K562 (cell line): Measurements from ENCODE around the gene TMC6. TPM values are rescaled to one million over a fixed set of nuclear protein-coding genes. Genes with fewer than 3 reads are reported as not detected.

Experiments
- ATAC-seq: fragments of 200-7000 bp; cut with Tn5 transposase; 3 replicates; pipeline ENCODE4 v1.9.1; 2020; ENCODE audit warnings: moderate library complexity
- BruUV-seq: library from RNA; stranded (reverse); fragments of 400-500 nt; replicated peaks from 2 replicates; lab custom pipeline; 2021; lab: Mats Ljungman, UMichigan
- CTCF ChIA-PET: fragments of 300-600 bp; formaldehyde crosslinking; extraction: SDS; loops from one replicate; lab custom pipeline; 2021; ENCODE audit warnings: low intra/inter-chr PET ratio; lab: Yijun Ruan, JAX
- POLR2A ChIA-PET: fragments of 300-600, 350-650 bp; sonication (Branson Sonifier 250); formaldehyde crosslinking; extraction: SDS; loops from one replicate; lab custom pipeline; 2021; ENCODE audit warnings: antibody characterized with exemption, inconsistent platforms; lab: Yijun Ruan, JAX
- DNase-seq, 4 experiments: peaks; one replicate each; pipeline versions ENCODE4 v3.0.0 to v3.0.0-alpha.2; 2011 to 2018; ENCODE audit warnings: low spot score in 3 of 4, mixed read lengths in 3 of 4; ENCODE audit errors: extremely low read depth in 1 of 4
- FAIRE-seq: peaks from 2 replicates; lab custom pipeline; 2011; peaks lifted over from hg19 to GRCh38; lab: Jason Lieb, UNC
- H2AFZ ChIP-seq: 2 replicates; pipeline ENCODE4 v1.6.0; 2011; ENCODE audit warnings: low read depth, low read length, control low read depth, inconsistent platforms
- H3K27ac ChIP-seq: fragments of 200-600 bp; 3 replicates; pipeline ENCODE4 v1.8.0; 2011; ENCODE audit warnings: low read depth, mild to moderate bottlenecking, control low read depth, inconsistent platforms, low read length, moderate library complexity, mixed read lengths; ENCODE audit errors: extremely low read depth
- H3K27me3 ChIP-seq, 2 experiments: fragments of 300-600 bp in 1 of 2; 2 replicates in 1 of 2; 3 replicates in 1 of 2; pipeline versions ENCODE4 v1.6.0 to v1.8.0; 2011; ENCODE audit warnings: inconsistent platforms in 2 of 2, low read length in 2 of 2, mild to moderate bottlenecking in 1 of 2, mixed read lengths in 1 of 2, moderate library complexity in 1 of 2; ENCODE audit not compliant: control insufficient read depth in 2 of 2, insufficient read depth in 2 of 2
- H3K36me3 ChIP-seq: fragments of 300-600 bp; 3 replicates; pipeline ENCODE4 v1.8.0; 2011; ENCODE audit warnings: mild to moderate bottlenecking, low read length, inconsistent platforms; ENCODE audit not compliant: control insufficient read depth, insufficient read depth
- H3K4me1 ChIP-seq, 2 experiments: fragments of 200-600 bp in 1 of 2; replicated peaks in 1 of 2; 2 replicates in 1 of 2; 3 replicates in 1 of 2; pipeline versions ENCODE4 v1.5.1 to v1.8.0; 2011; ENCODE audit warnings: inconsistent platforms in 2 of 2, low read length in 2 of 2, mild to moderate bottlenecking in 1 of 2, mixed read lengths in 1 of 2, moderate library complexity in 1 of 2; ENCODE audit not compliant: control insufficient read depth in 2 of 2, insufficient read depth in 2 of 2
- H3K4me2 ChIP-seq: 2 replicates; pipeline ENCODE4 v1.6.1; 2011; ENCODE audit warnings: low read length, control low read depth, inconsistent platforms, mixed read lengths; ENCODE audit not compliant: insufficient read depth
- H3K4me3 ChIP-seq: fragments of 200-600 bp; sonication (generic), shearing (Covaris generic); 2 replicates; pipeline ENCODE4 v1.5.1; 2016; ENCODE audit warnings: control low read depth, inconsistent platforms
- H3K79me2 ChIP-seq: fragments of 200-600 bp; 3 replicates; pipeline ENCODE4 v1.8.0; 2011; ENCODE audit warnings: low read length, inconsistent platforms; ENCODE audit not compliant: control insufficient read depth, insufficient read depth
- H3K9ac ChIP-seq, 2 experiments: 2 replicates each; pipeline versions ENCODE4 v1.6.0 to v1.6.1; 2011; ENCODE audit warnings: low read depth in 2 of 2, low read length in 2 of 2, control low read depth in 1 of 2, inconsistent platforms in 1 of 2, mild to moderate bottlenecking in 1 of 2, mixed read lengths in 1 of 2; ENCODE audit not compliant: insufficient read depth in 1 of 2
- H3K9me1 ChIP-seq: one replicate; pipeline ENCODE4 v1.6.0; 2011; ENCODE audit warnings: inconsistent platforms, mild to moderate bottlenecking, low read length, moderate library complexity; ENCODE audit not compliant: control insufficient read depth, insufficient read depth
- H3K9me3 ChIP-seq: replicated peaks from 2 replicates; pipeline ENCODE4 v1.5.1; 2011; ENCODE audit warnings: low read depth, low read length, inconsistent platforms; ENCODE audit not compliant: control insufficient read depth, insufficient read depth
- H4K20me1 ChIP-seq: replicated peaks from 2 replicates; pipeline ENCODE4 v1.6.1; 2011; ENCODE audit warnings: low read length, inconsistent platforms, mixed read lengths; ENCODE audit not compliant: control insufficient read depth, insufficient read depth
- CREB3 ChIP-seq: fragments of 450-650 bp; conservative IDR thresholded peaks from 2 replicates; pipeline ENCODE4 v1.6.1; 2016; ENCODE audit warnings: missing genetic modification characterization, low read depth, mild to moderate bottlenecking, missing compliant biosample characterization, moderate library complexity
- MTA3 ChIP-seq: fragments of 450-650 bp; formaldehyde crosslinking; IDR thresholded peaks from 2 replicates; pipeline ENCODE4 v1.6.1; 2017; ENCODE audit warnings: mild to moderate bottlenecking, borderline replicate concordance
- NCOA2 ChIP-seq, 2 experiments: fragments of 450-650 bp; IDR thresholded peaks; 2 replicates each; pipeline ENCODE4 v1.6.1; 2018; ENCODE audit warnings: mild to moderate bottlenecking in 2 of 2, moderate library complexity in 1 of 2; ENCODE audit not compliant: partially characterized antibody in 2 of 2
- POLR2A ChIP-seq: fragments of 450-650 bp; conservative IDR thresholded peaks from 2 replicates; pipeline ENCODE4 v1.6.1; 2016
- SMARCC2 ChIP-seq: fragments of 450-650 bp; IDR thresholded peaks from 2 replicates; pipeline ENCODE4 v1.6.1; 2017; ENCODE audit warnings: antibody characterized with exemption, moderate library complexity, mild to moderate bottlenecking, low read depth
- STAT6 ChIP-seq: sonication (generic); formaldehyde crosslinking; IDR thresholded peaks from 2 replicates; pipeline ENCODE4 v1.8.1; 2023; ENCODE audit warnings: mild to moderate bottlenecking, missing genetic modification reagents
- SUPT5H ChIP-seq: fragments of 450-650 bp; IDR thresholded peaks from 2 replicates; pipeline ENCODE4 v1.6.1; 2016
- TAF9B ChIP-seq: fragments of 450-650 bp; IDR thresholded peaks from 2 replicates; pipeline ENCODE4 v1.6.1; 2018; ENCODE audit warnings: mild to moderate bottlenecking; ENCODE audit not compliant: partially characterized antibody
- ZNF77 ChIP-seq: fragments of 250-450 bp; sonication (Bioruptor Pico); IDR thresholded peaks from 2 replicates; pipeline ENCODE4 v1.5.0; 2020
- WGBS: fragments of 100-300 bp; shearing (Covaris generic); methylation state at CpG from one replicate; pipeline ENCODE4 v1.1.6; 2016; ENCODE audit warnings: low coverage, mixed read lengths; ENCODE audit not compliant: insufficient coverage; ENCODE audit errors: missing lambda C conversion rate; 5-methylcytosine and 5-hydroxymethylcytosine counted together
- in situ Hi-C: fragments of 300-500 bp; cut with MboI; formaldehyde crosslinking; loops from 4 replicates; pipeline ENCODE4 v1.15.0; 2018; ENCODE audit warnings: inconsistent platforms, mixed read lengths
- intact Hi-C: fragments of 100-400 bp; cut with micrococcal nuclease; formaldehyde crosslinking; loops from 2 replicates; pipeline ENCODE4 v1.14.2; 2022
- polyA plus RNA-seq, 8 experiments: library from polyadenylated mRNA; depleted of rRNA in 4 of 8; stranded (reverse) in 5 of 8; unstranded in 3 of 8; fragments of >200 nt; fragmentation: Nextera tagmentation in 2 of 8; fragmentation: Illumina TruSeq in 1 of 8; extraction: Ambion mirVana in 2 of 8; extraction: Trizol in 1 of 8; gene quantifications; 2 replicates each; pipeline versions ENCODE4 v1.2.1 to v1.2.3, GENCODE V29; 2011 to 2014; ENCODE audit warnings: inconsistent platforms in 1 of 8, missing spikeins in 1 of 8
- total RNA-seq, 7 experiments: library from RNA; depleted of rRNA in 6 of 7; stranded (reverse); fragments of >200 nt in 6 of 7; fragmentation: Illumina TruSeq in 2 of 7; extraction: Trizol in 2 of 7; gene quantifications; 2 replicates each; pipeline versions ENCODE4 v1.2.1 to v1.2.3, GENCODE V29; 2011 to 2021; ENCODE audit warnings: low replicate concordance in 1 of 7

The TMC6 gene
- total and polyA plus RNA-seq, 9 of the 15 experiments (the other 6 are each of a cell fraction or from before 2014, with no cell fraction given), result 4.1 to 351 (median 66.9) TPM

- TF ChIP-seq STAT6, result no peak
- no peak for TF ChIP-seq MTA3
- TF ChIP-seq, all 486 proteins: peak for 9
Observed at GRCh38 chr17:78117027-78117981, 11.3 kb downstream of the TMC6 start (continued).

- WGBS, result 96% methylated on average over 9 of the region's 9 CpGs
- ChIA-PET POLR2A (interaction anchor here (0.5 to 0.6 kb wide), 3 partner anchors 98 to 158 kb away, joined by 3 read pairs; partner anchors contain the start of gene TNRC6C), CTCF (no interaction called here)
- FAIRE-seq (no peak), DNase-seq (peak in 1 of 4 experiments; percentile 2), ATAC-seq (no peak)
- Histone ChIP-seq H3K9me3 (no peaks in the 10 kb centered on the region), H3K9ac (no peak overlapping the region), H3K9me1 (no peaks in the 10 kb centered on the region), H2AFZ (no peak overlapping the region), H3K4me2 (no peak overlapping the region), H4K20me1 (peaks cover 19% of the 10 kb centered on the region), H3K79me2 (peaks cover 8% of the 10 kb centered on the region; the same call in 2 of the 3 replicates), H3K4me1 (peaks cover 0 to 65% of the 10 kb centered on the region in 2 experiments; a peak in 2 of 5 replicates), H3K4me3 (no peak overlapping the region), H3K36me3 (peaks cover 92% of the 10 kb centered on the region), H3K27me3 (no peaks in the 10 kb centered on the region), H3K27ac (no peak overlapping the region)
- no TSS peak for BruUV-seq
- in situ Hi-C loops (no loop called here), intact Hi-C loops (no loop called here)
- no peak for TF ChIP-seq NCOA2 (IDR thresholded peaks at IDR 0.05; ENCODE audit: partially characterized antibody in 2 of 2)
- peak; percentile 9; the same call in 1 of the 2 replicates for TF ChIP-seq SUPT5H
- peak; percentile 4; the same call in 1 of the 2 replicates for TF ChIP-seq POLR2A
- no peak for TF ChIP-seq CREB3 (tag)
- TF ChIP-seq SMARCC2, result no peak
- no peak for TF ChIP-seq ZNF77
- no peak for TF ChIP-seq TAF9B
Observed at GRCh38 chr17:78116411-78116810, 12.1 kb downstream of the TMC6 start.
